ENCODE data around the gene CDAN1.

DNA sequence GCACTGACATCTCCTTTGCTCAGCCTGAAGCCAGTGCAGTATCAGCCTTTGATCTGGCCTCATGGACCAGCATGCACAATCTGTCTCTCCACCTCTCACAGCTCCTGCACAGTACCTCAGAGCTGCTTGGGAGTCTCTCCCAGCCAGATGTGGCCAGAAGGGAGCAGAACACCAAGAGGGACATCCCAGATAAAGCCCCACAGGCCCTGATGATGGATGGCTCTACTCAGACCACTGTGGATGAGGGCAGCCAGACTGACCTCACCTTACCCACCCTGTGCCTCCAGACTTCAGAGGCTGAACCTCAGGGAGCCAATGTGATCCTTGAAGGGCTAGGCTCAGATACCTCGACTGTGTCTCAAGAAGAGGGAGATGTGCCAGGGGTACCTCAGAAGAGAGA is 44.4 kb downstream of the CDAN1 start:
- TF ChIP-seq, protein P1, sequence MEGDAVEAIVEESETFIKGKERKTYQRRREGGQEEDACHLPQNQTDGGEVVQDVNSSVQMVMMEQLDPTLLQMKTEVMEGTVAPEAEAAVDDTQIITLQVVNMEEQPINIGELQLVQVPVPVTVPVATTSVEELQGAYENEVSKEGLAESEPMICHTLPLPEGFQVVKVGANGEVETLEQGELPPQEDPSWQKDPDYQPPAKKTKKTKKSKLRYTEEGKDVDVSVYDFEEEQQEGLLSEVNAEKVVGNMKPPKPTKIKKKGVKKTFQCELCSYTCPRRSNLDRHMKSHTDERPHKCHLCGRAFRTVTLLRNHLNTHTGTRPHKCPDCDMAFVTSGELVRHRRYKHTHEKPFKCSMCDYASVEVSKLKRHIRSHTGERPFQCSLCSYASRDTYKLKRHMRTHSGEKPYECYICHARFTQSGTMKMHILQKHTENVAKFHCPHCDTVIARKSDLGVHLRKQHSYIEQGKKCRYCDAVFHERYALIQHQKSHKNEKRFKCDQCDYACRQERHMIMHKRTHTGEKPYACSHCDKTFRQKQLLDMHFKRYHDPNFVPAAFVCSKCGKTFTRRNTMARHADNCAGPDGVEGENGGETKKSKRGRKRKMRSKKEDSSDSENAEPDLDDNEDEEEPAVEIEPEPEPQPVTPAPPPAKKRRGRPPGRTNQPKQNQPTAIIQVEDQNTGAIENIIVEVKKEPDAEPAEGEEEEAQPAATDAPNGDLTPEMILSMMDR (conservative IDR thresholded peaks at IDR 0.05 in 1 of 2, IDR thresholded peaks at IDR 0.05 in 1 of 2; ENCODE audit: extremely low read depth in 1 of 2, insufficient read depth in 1 of 2, low read depth in 1 of 2, low read length in 2 of 2): no peak
- TF ChIP-seq EZH2 (IDR thresholded peaks at IDR 0.05; ENCODE audit: borderline replicate concordance, low read length): no peak

All from mammary epithelial cell (primary cell).